ENCODE measurements around the gene RMRP.

RMRP gene

GRCh38 chr9:35629597-35629996 lies 28.2 kb downstream of the RMRP start:
- Histone ChIP-seq H3K9me3 (ENCODE audit: control insufficient read depth, low read length) (no peaks in the 10 kb centered on the region), H3K4me3 (ENCODE audit: insufficient read depth, low read depth, low read length) (no peak overlapping the region), H3K27me3 (ENCODE audit: control insufficient read depth, insufficient read depth, low read length, poor library complexity, severe bottlenecking) (no peaks in the 10 kb centered on the region), H3K4me1 (ENCODE audit: control insufficient read depth, insufficient read depth, low read length) (no peaks in the 10 kb centered on the region), H3K36me3 (ENCODE audit: control insufficient read depth, insufficient read depth, low read length) (no peaks in the 10 kb centered on the region), H3K27ac (ENCODE audit: insufficient read depth, low read depth, low read length, poor library complexity, severe bottlenecking) (no peak overlapping the region)
- 91 to 93% methylated on average over 5 of the region's 5 CpGs for WGBS, 2 experiments

DNA sequence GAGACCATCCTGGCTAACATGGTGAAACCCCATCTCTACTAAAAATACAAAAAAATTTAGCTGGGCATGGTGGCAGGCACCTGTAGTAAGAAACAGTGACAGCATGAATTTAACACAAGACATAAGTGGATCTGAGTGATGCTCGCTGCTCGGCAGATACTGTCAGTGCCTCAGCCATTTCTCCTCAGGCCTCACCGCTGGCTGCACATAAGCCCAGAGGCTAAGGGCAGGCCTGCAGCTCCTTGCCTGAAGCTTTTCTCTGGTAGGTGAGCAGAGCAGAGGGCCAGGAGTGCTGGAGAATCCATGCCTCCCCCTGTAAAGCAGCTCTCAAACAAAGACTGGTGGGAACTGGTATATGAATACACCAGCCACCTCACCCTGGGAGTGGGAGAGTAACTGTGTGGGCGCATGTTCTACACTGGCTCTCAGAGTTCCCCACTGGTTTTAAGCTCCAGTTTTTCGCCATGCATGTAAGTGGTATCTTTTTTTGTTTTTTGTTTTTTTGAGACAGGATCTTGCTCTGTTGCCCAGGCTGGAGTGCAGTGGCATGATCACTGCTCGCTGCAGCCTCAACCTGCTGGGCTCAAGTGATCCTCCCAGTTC lies 29.3 kb downstream of the RMRP start:
- H3K36me3 ChIP-seq (ENCODE audit: control insufficient read depth, insufficient read depth, low read length), result no peaks in the 10 kb centered on the region
- H3K9me3 ChIP-seq (ENCODE audit: control insufficient read depth, low read length), result no peaks in the 10 kb centered on the region
- no peaks in the 10 kb centered on the region for H3K4me1 ChIP-seq (ENCODE audit: control insufficient read depth, insufficient read depth, low read length)
- H3K4me3 ChIP-seq (ENCODE audit: insufficient read depth, low read depth, low read length), result no peak overlapping the region
- no peak overlapping the region for H3K27ac ChIP-seq (ENCODE audit: insufficient read depth, low read depth, low read length, poor library complexity, severe bottlenecking)
- 92 to 96% methylated on average over 6 of the region's 6 CpGs for WGBS, 2 experiments
- H3K27me3 ChIP-seq (ENCODE audit: control insufficient read depth, insufficient read depth, low read length, poor library complexity, severe bottlenecking), result no peaks in the 10 kb centered on the region

GRCh38 chr9:35627575-35627974 lies 30.2 kb downstream of the RMRP start:
- Histone ChIP-seq H3K27ac (ENCODE audit: insufficient read depth, low read depth, low read length, poor library complexity, severe bottlenecking) (no peak overlapping the region), H3K4me1 (ENCODE audit: control insufficient read depth, insufficient read depth, low read length) (no peaks in the 10 kb centered on the region), H3K27me3 (ENCODE audit: control insufficient read depth, insufficient read depth, low read length, poor library complexity, severe bottlenecking) (no peaks in the 10 kb centered on the region), H3K4me3 (ENCODE audit: insufficient read depth, low read depth, low read length) (no peak overlapping the region), H3K36me3 (ENCODE audit: control insufficient read depth, insufficient read depth, low read length) (no peaks in the 10 kb centered on the region), H3K9me3 (ENCODE audit: control insufficient read depth, low read length) (no peaks in the 10 kb centered on the region)
- 90 to 95% methylated on average over 2 of the region's 2 CpGs for WGBS, 2 experiments

- WGBS, 2 experiments, result 86 to 90% methylated on average over 2 of the region's 2 CpGs
- H3K9me3 ChIP-seq (ENCODE audit: control insufficient read depth, low read length), result no peaks in the 10 kb centered on the region
- no peaks in the 10 kb centered on the region for H3K4me1 ChIP-seq (ENCODE audit: control insufficient read depth, insufficient read depth, low read length)
- H3K36me3 ChIP-seq (ENCODE audit: control insufficient read depth, insufficient read depth, low read length), result no peaks in the 10 kb centered on the region
- H3K27me3 ChIP-seq (ENCODE audit: control insufficient read depth, insufficient read depth, low read length, poor library complexity, severe bottlenecking), result peaks cover 35% of the 10 kb centered on the region
- H3K4me3 ChIP-seq (ENCODE audit: insufficient read depth, low read depth, low read length), result no peak overlapping the region
- H3K27ac ChIP-seq (ENCODE audit: insufficient read depth, low read depth, low read length, poor library complexity, severe bottlenecking), result no peak overlapping the region
Observed at GRCh38 chr9:35619800-35620158, 38.0 kb downstream of the RMRP start.

GRCh38 chr9:35618854-35619799 lies 38.7 kb downstream of the RMRP start:
- H3K9me3 ChIP-seq (ENCODE audit: control insufficient read depth, low read length), result no peaks in the 10 kb centered on the region
- peaks cover 39% of the 10 kb centered on the region for H3K27me3 ChIP-seq (ENCODE audit: control insufficient read depth, insufficient read depth, low read length, poor library complexity, severe bottlenecking)
- 94 to 95% methylated on average over 17 of the region's 17 CpGs for WGBS, 2 experiments
- no peaks in the 10 kb centered on the region for H3K36me3 ChIP-seq (ENCODE audit: control insufficient read depth, insufficient read depth, low read length)
- H3K4me3 ChIP-seq (ENCODE audit: insufficient read depth, low read depth, low read length), result no peak overlapping the region
- H3K27ac ChIP-seq (ENCODE audit: insufficient read depth, low read depth, low read length, poor library complexity, severe bottlenecking), result no peak overlapping the region
- no peaks in the 10 kb centered on the region for H3K4me1 ChIP-seq (ENCODE audit: control insufficient read depth, insufficient read depth, low read length)

GRCh38 chr9:35618325-35618727 lies 39.5 kb downstream of the RMRP start, which contains the start of gene CD72:
CD72 (minus strand) TSS chr9:35618413; CDS start chr9:35618303, 110 bp downstream.
- H3K9me3 ChIP-seq (ENCODE audit: control insufficient read depth, low read length), result no peaks in the 10 kb centered on the region
- WGBS, 2 experiments, result 84 to 86% methylated on average over 7 of the region's 7 CpGs
- H3K27ac ChIP-seq (ENCODE audit: insufficient read depth, low read depth, low read length, poor library complexity, severe bottlenecking), result no peak within 1 kb of the TSS
- no peaks in the 10 kb centered on the region for H3K36me3 ChIP-seq (ENCODE audit: control insufficient read depth, insufficient read depth, low read length)
- peaks cover 42% of the 10 kb centered on the region for H3K27me3 ChIP-seq (ENCODE audit: control insufficient read depth, insufficient read depth, low read length, poor library complexity, severe bottlenecking)
- peak within 1 kb of the TSS; percentile 34 for H3K4me3 ChIP-seq (ENCODE audit: insufficient read depth, low read depth, low read length)
- H3K4me1 ChIP-seq (ENCODE audit: control insufficient read depth, insufficient read depth, low read length), result no peaks in the 10 kb centered on the region

- no peak overlapping the region for H3K4me3 ChIP-seq (ENCODE audit: insufficient read depth, low read depth, low read length)
- 77 to 79% methylated on average over 8 of the region's 8 CpGs for WGBS, 2 experiments
- peaks cover 45% of the 10 kb centered on the region for H3K27me3 ChIP-seq (ENCODE audit: control insufficient read depth, insufficient read depth, low read length, poor library complexity, severe bottlenecking)
- no peaks in the 10 kb centered on the region for H3K4me1 ChIP-seq (ENCODE audit: control insufficient read depth, insufficient read depth, low read length)
- no peak overlapping the region for H3K27ac ChIP-seq (ENCODE audit: insufficient read depth, low read depth, low read length, poor library complexity, severe bottlenecking)
- H3K36me3 ChIP-seq (ENCODE audit: control insufficient read depth, insufficient read depth, low read length), result no peaks in the 10 kb centered on the region
- no peaks in the 10 kb centered on the region for H3K9me3 ChIP-seq (ENCODE audit: control insufficient read depth, low read length)
Observed at GRCh38 chr9:35617548-35617947, 40.3 kb downstream of the RMRP start.

DNA sequence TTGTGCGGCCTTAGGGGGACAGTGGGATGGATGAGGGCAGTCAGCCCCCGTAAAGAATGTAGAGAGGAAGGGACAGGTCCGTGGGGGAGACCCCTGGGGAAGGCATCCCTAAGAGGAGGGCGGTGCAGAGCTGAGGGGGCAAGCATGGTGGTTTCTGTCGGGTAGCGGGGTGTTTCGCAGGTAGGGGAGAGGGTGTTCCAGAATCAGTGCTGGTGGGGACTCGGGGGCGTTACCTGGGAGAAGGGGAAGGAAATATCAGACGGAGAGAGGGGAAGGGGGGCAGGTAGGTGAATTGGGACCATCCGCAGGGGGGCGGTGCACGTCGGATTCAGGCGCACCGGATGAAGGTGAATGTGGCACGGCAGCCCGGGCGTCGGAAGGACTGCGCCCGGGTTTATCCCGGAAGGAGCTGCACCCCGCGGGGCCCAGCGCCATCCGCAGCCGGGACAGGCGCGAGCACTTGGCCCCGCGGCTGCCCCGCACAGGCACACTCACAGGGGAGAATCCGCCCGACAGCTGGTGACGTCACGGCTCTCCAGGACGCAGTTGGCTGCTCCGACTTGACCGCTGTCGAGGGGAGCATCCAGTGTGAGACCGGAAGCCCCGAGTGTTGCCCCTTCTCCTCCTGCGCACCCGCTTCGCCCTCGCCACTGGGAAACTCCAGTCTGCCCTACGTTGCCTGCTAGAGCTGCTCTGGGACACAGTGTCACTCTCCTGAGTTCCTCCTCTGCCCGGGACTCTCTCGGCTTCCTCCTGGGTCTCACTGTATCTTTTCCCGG lies 40.9 kb downstream of the RMRP start:
- H3K36me3 ChIP-seq (ENCODE audit: control insufficient read depth, insufficient read depth, low read length), result no peaks in the 10 kb centered on the region
- peak overlapping the region; percentile 34 for H3K4me3 ChIP-seq (ENCODE audit: insufficient read depth, low read depth, low read length)
- H3K27ac ChIP-seq (ENCODE audit: insufficient read depth, low read depth, low read length, poor library complexity, severe bottlenecking), result no peak overlapping the region
- WGBS, 2 experiments, result 14 to 15% methylated on average over 51 of the region's 51 CpGs
- H3K4me1 ChIP-seq (ENCODE audit: control insufficient read depth, insufficient read depth, low read length), result no peaks in the 10 kb centered on the region
- no peaks in the 10 kb centered on the region for H3K9me3 ChIP-seq (ENCODE audit: control insufficient read depth, low read length)
- H3K27me3 ChIP-seq (ENCODE audit: control insufficient read depth, insufficient read depth, low read length, poor library complexity, severe bottlenecking), result peaks cover 45% of the 10 kb centered on the region

GRCh38 chr9:35615981-35616680 lies 41.7 kb downstream of the RMRP start:
- H3K4me3 ChIP-seq (ENCODE audit: insufficient read depth, low read depth, low read length), result no peak overlapping the region
- WGBS, 2 experiments, result 75 to 76% methylated on average over 17 of the region's 17 CpGs
- H3K36me3 ChIP-seq (ENCODE audit: control insufficient read depth, insufficient read depth, low read length), result no peaks in the 10 kb centered on the region
- no peak overlapping the region for H3K27ac ChIP-seq (ENCODE audit: insufficient read depth, low read depth, low read length, poor library complexity, severe bottlenecking)
- no peaks in the 10 kb centered on the region for H3K4me1 ChIP-seq (ENCODE audit: control insufficient read depth, insufficient read depth, low read length)
- H3K9me3 ChIP-seq (ENCODE audit: control insufficient read depth, low read length), result no peaks in the 10 kb centered on the region
- H3K27me3 ChIP-seq (ENCODE audit: control insufficient read depth, insufficient read depth, low read length, poor library complexity, severe bottlenecking), result peaks cover 45% of the 10 kb centered on the region
